Measurements from ENCODE around the gene MYH16.
"Not testable (repeated sequence)": the region's sequence is repeated elsewhere in the genome, so short reads cannot be mapped to it uniquely, and the experiment has no call there.

Gene MYH16

DNA sequence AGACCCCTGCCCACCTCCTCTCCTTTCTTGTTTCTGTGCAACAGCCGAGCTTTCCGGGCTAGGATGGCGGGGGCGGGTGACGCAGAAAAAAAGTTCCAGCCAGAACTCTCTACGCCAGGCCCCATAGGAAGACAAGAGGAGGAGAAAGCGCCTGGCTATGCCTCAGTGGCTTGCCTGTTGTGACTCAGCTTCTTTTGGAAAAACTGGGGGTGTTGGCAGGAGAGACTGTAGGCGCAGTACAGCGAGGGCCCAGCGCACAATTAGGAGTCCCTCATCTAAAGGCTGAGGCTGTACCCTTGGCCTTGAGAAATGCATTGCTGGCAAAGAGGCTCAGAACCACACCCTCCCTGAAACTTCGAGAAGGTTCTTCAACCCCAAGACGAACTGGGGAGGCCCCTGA is 36.7 kb upstream of the MYH16 start:
- H3K27me3 ChIP-seq (replicated peaks; ENCODE audit: insufficient read depth, low read length): no peaks in the 10 kb centered on the region
- H3F3A ChIP-seq (ENCODE audit: insufficient read depth, low read length): no peaks in the 10 kb centered on the region
- H3K9me2 ChIP-seq (replicated peaks; ENCODE audit: insufficient read depth, low read length): no peaks in the 10 kb centered on the region
- H3K4me2 ChIP-seq (ENCODE audit: low read depth, low read length): no peak overlapping the region
- no peak overlapping the region for H3K27ac ChIP-seq (ENCODE audit: low read length)
- no peaks in the 10 kb centered on the region for H3K36me3 ChIP-seq (replicated peaks; ENCODE audit: insufficient read depth, low read length)
- H2AFZ ChIP-seq (ENCODE audit: low read length): no peak overlapping the region
- no peaks in the 10 kb centered on the region for H4K20me1 ChIP-seq (ENCODE audit: insufficient read depth, low read length)
- H3K4me3 ChIP-seq (ENCODE audit: low read length): no peak overlapping the region
- no peaks in the 10 kb centered on the region for H3K79me2 ChIP-seq (ENCODE audit: low read length)
- DNase-seq: no peak
- H3K9me3 ChIP-seq (replicated peaks; ENCODE audit: insufficient read depth, low read length): no peaks in the 10 kb centered on the region
- TF ChIP-seq, protein P1, sequence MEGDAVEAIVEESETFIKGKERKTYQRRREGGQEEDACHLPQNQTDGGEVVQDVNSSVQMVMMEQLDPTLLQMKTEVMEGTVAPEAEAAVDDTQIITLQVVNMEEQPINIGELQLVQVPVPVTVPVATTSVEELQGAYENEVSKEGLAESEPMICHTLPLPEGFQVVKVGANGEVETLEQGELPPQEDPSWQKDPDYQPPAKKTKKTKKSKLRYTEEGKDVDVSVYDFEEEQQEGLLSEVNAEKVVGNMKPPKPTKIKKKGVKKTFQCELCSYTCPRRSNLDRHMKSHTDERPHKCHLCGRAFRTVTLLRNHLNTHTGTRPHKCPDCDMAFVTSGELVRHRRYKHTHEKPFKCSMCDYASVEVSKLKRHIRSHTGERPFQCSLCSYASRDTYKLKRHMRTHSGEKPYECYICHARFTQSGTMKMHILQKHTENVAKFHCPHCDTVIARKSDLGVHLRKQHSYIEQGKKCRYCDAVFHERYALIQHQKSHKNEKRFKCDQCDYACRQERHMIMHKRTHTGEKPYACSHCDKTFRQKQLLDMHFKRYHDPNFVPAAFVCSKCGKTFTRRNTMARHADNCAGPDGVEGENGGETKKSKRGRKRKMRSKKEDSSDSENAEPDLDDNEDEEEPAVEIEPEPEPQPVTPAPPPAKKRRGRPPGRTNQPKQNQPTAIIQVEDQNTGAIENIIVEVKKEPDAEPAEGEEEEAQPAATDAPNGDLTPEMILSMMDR (IDR thresholded peaks at IDR 0.05; ENCODE audit: low read length): no peak
- TF ChIP-seq EZH2phosphoT487 (IDR thresholded peaks at IDR 0.05; ENCODE audit: low read length) (no peak), EZH2 (optimal IDR thresholded peaks at IDR 0.05; ENCODE audit: low read depth, low read length) (no peak)
- H3K4me1 ChIP-seq (ENCODE audit: low read length): no peaks in the 10 kb centered on the region
- H3K9ac ChIP-seq (ENCODE audit: low read length): no peak overlapping the region

DNA sequence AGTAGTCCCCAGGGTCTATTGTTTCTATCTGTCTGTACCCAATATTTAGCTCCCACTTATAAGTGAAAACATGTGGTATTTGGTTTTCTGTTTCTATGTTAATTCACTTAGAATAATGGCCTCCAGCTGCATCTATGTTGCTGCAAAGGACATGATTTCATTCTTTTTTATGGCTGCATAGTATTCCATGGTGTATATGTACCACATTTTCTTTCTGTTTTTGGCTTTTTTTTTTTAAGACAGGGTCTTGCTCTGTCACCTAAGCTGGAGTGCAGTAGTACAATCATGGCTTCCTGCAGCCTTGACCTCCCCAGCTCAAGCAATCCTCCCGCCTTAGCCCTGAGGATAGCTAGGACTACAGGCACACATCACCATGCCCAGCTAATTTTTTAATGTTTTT is 34.8 kb upstream of the MYH16 start:
- not testable (repeated sequence) for H3K4me2 ChIP-seq (ENCODE audit: low read depth, low read length); DNase-seq; H3K27me3 ChIP-seq (replicated peaks; ENCODE audit: insufficient read depth, low read length); H3K9me3 ChIP-seq (replicated peaks; ENCODE audit: insufficient read depth, low read length); H2AFZ ChIP-seq (ENCODE audit: low read length); H3K9ac ChIP-seq (ENCODE audit: low read length); H3F3A ChIP-seq (ENCODE audit: insufficient read depth, low read length); H3K79me2 ChIP-seq (ENCODE audit: low read length); H3K4me3 ChIP-seq (ENCODE audit: low read length); H3K9me2 ChIP-seq (replicated peaks; ENCODE audit: insufficient read depth, low read length); H3K4me1 ChIP-seq (ENCODE audit: low read length); H4K20me1 ChIP-seq (ENCODE audit: insufficient read depth, low read length); H3K27ac ChIP-seq (ENCODE audit: low read length); H3K36me3 ChIP-seq (replicated peaks; ENCODE audit: insufficient read depth, low read length)

DNA sequence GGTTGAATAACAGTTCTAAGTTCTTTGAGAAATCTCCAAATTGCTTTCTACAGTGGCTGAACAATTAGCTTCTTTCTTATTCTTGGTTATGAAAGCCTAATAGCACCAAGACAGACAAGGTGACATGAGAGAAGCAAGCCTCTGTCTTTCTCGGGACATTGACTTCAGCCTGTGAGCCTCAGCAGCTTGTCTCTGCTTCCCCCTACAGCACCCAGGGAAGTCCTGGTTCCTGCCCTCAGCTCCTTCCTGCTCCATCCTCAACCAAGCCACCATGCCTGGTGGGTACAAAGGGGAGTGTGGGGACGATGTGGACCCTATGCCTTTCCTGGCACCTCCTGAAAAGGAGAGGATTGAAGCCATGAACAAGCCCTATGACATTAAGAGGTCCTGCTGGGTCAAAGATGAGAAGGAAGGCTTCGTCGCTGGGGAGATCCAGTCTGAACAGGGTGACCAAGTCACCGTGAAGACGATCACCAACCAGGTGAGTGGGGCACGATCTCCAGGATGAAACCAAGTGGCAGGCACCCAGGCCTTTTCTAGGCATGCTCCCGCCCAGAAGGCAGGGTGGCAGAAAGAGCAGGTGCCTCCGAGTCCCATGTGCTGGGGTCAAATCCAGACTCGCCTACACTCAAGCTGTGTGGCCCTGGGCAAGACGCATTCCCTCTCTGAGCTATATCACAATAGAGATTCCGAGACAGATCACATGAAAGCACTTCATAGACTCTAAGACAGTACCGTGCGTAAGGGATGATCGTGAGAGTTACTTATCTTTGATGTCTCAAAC is 33.9 kb upstream of the MYH16 start:
- H3K9ac ChIP-seq (ENCODE audit: low read length): no peak overlapping the region
- no peaks in the 10 kb centered on the region for H4K20me1 ChIP-seq (ENCODE audit: insufficient read depth, low read length)
- no peak overlapping the region for H3K27ac ChIP-seq (ENCODE audit: low read length)
- no peaks in the 10 kb centered on the region for H3K9me3 ChIP-seq (replicated peaks; ENCODE audit: insufficient read depth, low read length)
- no peaks in the 10 kb centered on the region for H3K4me1 ChIP-seq (ENCODE audit: low read length)
- no peak for DNase-seq
- no peaks in the 10 kb centered on the region for H3K79me2 ChIP-seq (ENCODE audit: low read length)
- no peak overlapping the region for H3K4me2 ChIP-seq (ENCODE audit: low read depth, low read length)
- H3K9me2 ChIP-seq (replicated peaks; ENCODE audit: insufficient read depth, low read length): no peaks in the 10 kb centered on the region
- no peak overlapping the region for H2AFZ ChIP-seq (ENCODE audit: low read length)
- H3K4me3 ChIP-seq (ENCODE audit: low read length): no peak overlapping the region
- no peaks in the 10 kb centered on the region for H3K27me3 ChIP-seq (replicated peaks; ENCODE audit: insufficient read depth, low read length)
- H3K36me3 ChIP-seq (replicated peaks; ENCODE audit: insufficient read depth, low read length): no peaks in the 10 kb centered on the region
- TF ChIP-seq, protein P1 (IDR thresholded peaks at IDR 0.05; ENCODE audit: low read length): no peak
- no peak for TF ChIP-seq EZH2 (optimal IDR thresholded peaks at IDR 0.05; ENCODE audit: low read depth, low read length)
- TF ChIP-seq EZH2phosphoT487 (IDR thresholded peaks at IDR 0.05; ENCODE audit: low read length): no peak
- no peaks in the 10 kb centered on the region for H3F3A ChIP-seq (ENCODE audit: insufficient read depth, low read length)

DNA sequence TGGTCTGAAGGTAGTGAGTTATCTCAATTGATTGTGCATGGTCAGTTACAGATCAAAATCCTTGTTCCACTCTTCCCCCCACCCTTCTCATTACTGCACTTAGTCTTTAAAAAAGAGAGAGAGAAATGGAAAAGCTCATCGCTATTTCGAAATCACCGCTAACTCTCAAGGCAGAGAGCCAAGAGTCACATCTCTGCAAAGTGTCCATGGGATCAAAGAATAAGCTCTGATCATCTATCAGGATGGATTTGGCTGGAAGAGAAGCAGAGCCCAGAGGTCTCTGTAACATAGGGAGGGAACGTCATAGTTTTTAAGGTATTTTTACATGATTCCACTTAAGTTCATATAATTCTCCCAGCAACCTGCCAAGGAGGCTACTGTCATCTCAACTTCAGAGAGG is 30.0 kb upstream of the MYH16 start:
- TF ChIP-seq, protein P1 (IDR thresholded peaks at IDR 0.05; ENCODE audit: low read length): no peak
- no peak for TF ChIP-seq EZH2 (optimal IDR thresholded peaks at IDR 0.05; ENCODE audit: low read depth, low read length)
- TF ChIP-seq EZH2phosphoT487 (IDR thresholded peaks at IDR 0.05; ENCODE audit: low read length): no peak
- H3K4me2 ChIP-seq (ENCODE audit: low read depth, low read length): no peak overlapping the region

More for the DNA sequence above, 30.0 kb upstream of the MYH16 start:
- H3K4me1 ChIP-seq (ENCODE audit: low read length): no peaks in the 10 kb centered on the region
- H3K9me3 ChIP-seq (replicated peaks; ENCODE audit: insufficient read depth, low read length): no peaks in the 10 kb centered on the region
- no peaks in the 10 kb centered on the region for H3K79me2 ChIP-seq (ENCODE audit: low read length)
- no peaks in the 10 kb centered on the region for H3F3A ChIP-seq (ENCODE audit: insufficient read depth, low read length)
- H3K9ac ChIP-seq (ENCODE audit: low read length): no peak overlapping the region
- no peak overlapping the region for H3K4me3 ChIP-seq (ENCODE audit: low read length)
- H2AFZ ChIP-seq (ENCODE audit: low read length): no peak overlapping the region
- no peak overlapping the region for H3K27ac ChIP-seq (ENCODE audit: low read length)
- no peaks in the 10 kb centered on the region for H3K27me3 ChIP-seq (replicated peaks; ENCODE audit: insufficient read depth, low read length)
- no peaks in the 10 kb centered on the region for H3K36me3 ChIP-seq (replicated peaks; ENCODE audit: insufficient read depth, low read length)
- no peak for DNase-seq
- no peaks in the 10 kb centered on the region for H4K20me1 ChIP-seq (ENCODE audit: insufficient read depth, low read length)
- no peaks in the 10 kb centered on the region for H3K9me2 ChIP-seq (replicated peaks; ENCODE audit: insufficient read depth, low read length)
